B cell (primary cell): ENCODE measurements around the gene MUC5AC.
A peak's percentile ranks its signal among the peaks of the same experiment; 100 is the strongest.

Experiments
- EZH2 ChIP-seq: IDR thresholded peaks from 2 replicates; pipeline ENCODE4 v1.6.1; 2012; ENCODE audit warnings: borderline replicate concordance, low read depth, mild to moderate bottlenecking, moderate library complexity, low read length; ENCODE audit not compliant: insufficient read depth, poor library complexity, severe bottlenecking
- TF ChIP-seq, protein P1 (sequence below): fragments of 200-600 bp; IDR thresholded peaks from one replicate; pipeline ENCODE4 v1.8.0; 2022; ENCODE audit warnings: antibody characterized with exemption, mild to moderate bottlenecking

GRCh38 chr11:1202776-1203504 is 45.2 kb downstream of the MUC5AC start:
- TF ChIP-seq, protein P1, sequence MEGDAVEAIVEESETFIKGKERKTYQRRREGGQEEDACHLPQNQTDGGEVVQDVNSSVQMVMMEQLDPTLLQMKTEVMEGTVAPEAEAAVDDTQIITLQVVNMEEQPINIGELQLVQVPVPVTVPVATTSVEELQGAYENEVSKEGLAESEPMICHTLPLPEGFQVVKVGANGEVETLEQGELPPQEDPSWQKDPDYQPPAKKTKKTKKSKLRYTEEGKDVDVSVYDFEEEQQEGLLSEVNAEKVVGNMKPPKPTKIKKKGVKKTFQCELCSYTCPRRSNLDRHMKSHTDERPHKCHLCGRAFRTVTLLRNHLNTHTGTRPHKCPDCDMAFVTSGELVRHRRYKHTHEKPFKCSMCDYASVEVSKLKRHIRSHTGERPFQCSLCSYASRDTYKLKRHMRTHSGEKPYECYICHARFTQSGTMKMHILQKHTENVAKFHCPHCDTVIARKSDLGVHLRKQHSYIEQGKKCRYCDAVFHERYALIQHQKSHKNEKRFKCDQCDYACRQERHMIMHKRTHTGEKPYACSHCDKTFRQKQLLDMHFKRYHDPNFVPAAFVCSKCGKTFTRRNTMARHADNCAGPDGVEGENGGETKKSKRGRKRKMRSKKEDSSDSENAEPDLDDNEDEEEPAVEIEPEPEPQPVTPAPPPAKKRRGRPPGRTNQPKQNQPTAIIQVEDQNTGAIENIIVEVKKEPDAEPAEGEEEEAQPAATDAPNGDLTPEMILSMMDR: peak; percentile 86
- no peak for TF ChIP-seq EZH2
